Uterus (tissue), 4 donors: ENCODE measurements around the gene ANO7. TPM values are rescaled to one million over a fixed set of nuclear protein-coding genes. Genes with fewer than 3 reads are reported as not detected.

Source experiments
- DNase-seq, 2 donors: peaks; one replicate each; pipeline ENCODE4 v3.0.0-alpha.2; 2019 to 2020
- H3K27ac ChIP-seq, 2 donors: fragments of 200-600 bp; sonication (generic); 1 replicate in 1 of 2; 2 replicates in 1 of 2; pipeline ENCODE4 v1.5.1; 2016 to 2018
- H3K27me3 ChIP-seq, 2 donors: fragments of 200-600 bp; sonication (generic); one replicate each; pipeline ENCODE4 v1.5.1; 2018 to 2019; ENCODE audit warnings: control low read depth in 1 of 2
- H3K36me3 ChIP-seq, 2 donors: fragments of 200-600 bp; sonication (generic); one replicate each; pipeline ENCODE4 v1.5.1; 2019; ENCODE audit warnings: control low read depth in 1 of 2
- H3K4me1 ChIP-seq, 2 donors: fragments of 200-600 bp; sonication (generic); one replicate each; pipeline ENCODE4 v1.5.1; 2018 to 2019; ENCODE audit warnings: control low read depth in 1 of 2
- H3K4me3 ChIP-seq, 2 donors: fragments of 200-600 bp; sonication (generic); 1 replicate in 1 of 2; 2 replicates in 1 of 2; pipeline ENCODE4 v1.5.1; 2018 to 2019; ENCODE audit warnings: mild to moderate bottlenecking in 1 of 2
- H3K9me3 ChIP-seq, 2 donors: fragments of 200-600 bp; sonication (generic); one replicate each; pipeline ENCODE4 v1.5.1; 2019; ENCODE audit warnings: control low read depth in 1 of 2
- CTCF ChIP-seq, 4 experiments: fragments of 200-600 bp in 2 of 4; fragments of 450-650 bp in 2 of 4; sonication (generic) in 2 of 4; IDR thresholded peaks; one replicate each; pipeline ENCODE4 v1.5.1; 2016 to 2019; ENCODE audit warnings: antibody characterized with exemption in 4 of 4, mild to moderate bottlenecking in 2 of 4, moderate library complexity in 1 of 4
- POLR2A ChIP-seq, 2 donors: fragments of 450-650 bp; IDR thresholded peaks; one replicate each; pipeline ENCODE4 v1.6.1; 2016; ENCODE audit warnings: antibody characterized with exemption in 2 of 2, mild to moderate bottlenecking in 1 of 2, moderate library complexity in 1 of 2
- intact Hi-C: fragments of 100-400 bp; cut with DNase I; formaldehyde crosslinking; loops from one replicate; pipeline ENCODE4 v1.15.1; 2023; ENCODE audit warnings: low total_unique reads
- total RNA-seq, 4 donors: library from RNA; depleted of rRNA in 3 of 4; stranded (reverse); fragments of >200 nt in 3 of 4; gene quantifications; one replicate each; pipeline versions ENCODE4 v1.1.0 to v1.2.4, GENCODE V29; 2014 to 2023
- donor health status: DM: yes; HTN: yes; CAD: no.

ANO7 gene
- total RNA-seq, 4 donors from 2014 or later: under 0.01 to 3.8 (median 0.21) TPM; not detected in 1

- no peaks in the 10 kb centered on the region for H3K27me3 ChIP-seq
- TF ChIP-seq POLR2A (IDR thresholded peaks at IDR 0.05) (no peak), CTCF (IDR thresholded peaks at IDR 0.05) (no peak)
- H3K4me1 ChIP-seq: no peaks in the 10 kb centered on the region
- no peak overlapping the region for H3K27ac ChIP-seq
- intact Hi-C loops: no loop called here
- H3K4me3 ChIP-seq: no peak overlapping the region
- no peaks in the 10 kb centered on the region for H3K9me3 ChIP-seq
- no peaks in the 10 kb centered on the region for H3K36me3 ChIP-seq
- no peak for DNase-seq
Measured at GRCh38 chr2:241142063-241142462, 46.4 kb upstream of the ANO7 start.

- H3K27ac ChIP-seq: no peak overlapping the region
- H3K4me3 ChIP-seq: no peak overlapping the region
- no peak for DNase-seq
- intact Hi-C loops: no loop called here
- no peaks in the 10 kb centered on the region for H3K9me3 ChIP-seq
- no peaks in the 10 kb centered on the region for H3K27me3 ChIP-seq
- H3K36me3 ChIP-seq: no peaks in the 10 kb centered on the region
- no peak for TF ChIP-seq CTCF (IDR thresholded peaks at IDR 0.05)
- TF ChIP-seq POLR2A (IDR thresholded peaks at IDR 0.05): no peak
- no peaks in the 10 kb centered on the region for H3K4me1 ChIP-seq
Measured at GRCh38 chr2:241142593-241142992, 45.9 kb upstream of the ANO7 start.

- Histone ChIP-seq H3K36me3 (no peaks in the 10 kb centered on the region), H3K27ac (no peak overlapping the region), H3K4me1 (peaks cover 0 to 4% of the 10 kb centered on the region in 2 donors), H3K27me3 (no peaks in the 10 kb centered on the region), H3K9me3 (no peaks in the 10 kb centered on the region), H3K4me3 (no peak overlapping the region)
- no peak for DNase-seq
- intact Hi-C loops: no loop called here
- TF ChIP-seq POLR2A (IDR thresholded peaks at IDR 0.05) (no peak), CTCF (IDR thresholded peaks at IDR 0.05) (no peak)
Measured at GRCh38 chr2:241146286-241146685, 42.2 kb upstream of the ANO7 start.

- Histone ChIP-seq H3K4me3 (no peak overlapping the region), H3K36me3 (no peaks in the 10 kb centered on the region), H3K27me3 (no peaks in the 10 kb centered on the region), H3K4me1 (peaks cover 0 to 4% of the 10 kb centered on the region in 2 donors), H3K9me3 (no peaks in the 10 kb centered on the region), H3K27ac (no peak overlapping the region)
- TF ChIP-seq CTCF (IDR thresholded peaks at IDR 0.05) (no peak), POLR2A (IDR thresholded peaks at IDR 0.05) (no peak)
- DNase-seq: no peak
- intact Hi-C loops: no loop called here
Measured at GRCh38 chr2:241147336-241147735, 41.1 kb upstream of the ANO7 start.

- TF ChIP-seq POLR2A (IDR thresholded peaks at IDR 0.05) (no peak), CTCF (IDR thresholded peaks at IDR 0.05) (no peak)
- Histone ChIP-seq H3K27ac (no peak overlapping the region), H3K4me3 (no peak overlapping the region), H3K4me1 (peaks cover 0 to 4% of the 10 kb centered on the region in 2 donors), H3K9me3 (no peaks in the 10 kb centered on the region), H3K27me3 (no peaks in the 10 kb centered on the region), H3K36me3 (no peaks in the 10 kb centered on the region)
- intact Hi-C loops: no loop called here
- no peak for DNase-seq
Measured at GRCh38 chr2:241148239-241148638, 40.2 kb upstream of the ANO7 start.
